Tibial artery (tissue), 4 donors: Measurements from ENCODE around the gene ITGAD.
A peak's percentile ranks its signal among the peaks of the same experiment; 100 is the strongest.
"Not testable (repeated sequence)": the region's sequence is repeated elsewhere in the genome, so short reads cannot be mapped to it uniquely, and the experiment has no call there.

Experiments
- DNase-seq, 2 donors: peaks; one replicate each; pipeline ENCODE4 v3.0.0-alpha.2; 2019
- H3K27ac ChIP-seq, 2 donors: fragments of 200-600 bp; sonication (generic) in 1 of 2; 1 replicate in 1 of 2; 2 replicates in 1 of 2; pipeline ENCODE4 v1.5.1; 2018 to 2019; ENCODE audit warnings: mild to moderate bottlenecking in 1 of 2
- H3K27me3 ChIP-seq, 2 donors: fragments of 200-600 bp; sonication (generic) in 1 of 2; one replicate each; pipeline versions ENCODE4 v1.5.1 to v1.6.0; 2016 to 2019
- H3K36me3 ChIP-seq, 3 donors: fragments of 200-600 bp; sonication (generic) in 2 of 3; one replicate each; pipeline ENCODE4 v1.5.1; 2016 to 2019; ENCODE audit warnings: mild to moderate bottlenecking in 2 of 3
- H3K4me1 ChIP-seq, 4 donors: fragments of 200-600 bp; sonication (generic) in 2 of 4; 1 replicate in 3 of 4; 2 replicates in 1 of 4; pipeline ENCODE4 v1.5.1; 2016 to 2019
- H3K4me3 ChIP-seq, 2 donors: fragments of 200-600 bp; sonication (generic) in 1 of 2; 1 replicate in 1 of 2; 2 replicates in 1 of 2; pipeline ENCODE4 v1.5.1; 2018 to 2019; ENCODE audit warnings: mild to moderate bottlenecking in 2 of 2
- H3K9me3 ChIP-seq, 3 donors: fragments of 200-600 bp; sonication (generic) in 1 of 3; one replicate each; pipeline ENCODE4 v1.5.1; 2016 to 2019
- CTCF ChIP-seq, 2 experiments: fragments of 200-600 bp in 1 of 2; fragments of 450-650 bp in 1 of 2; IDR thresholded peaks; one replicate each; pipeline ENCODE4 v1.5.1; 2017 to 2019; ENCODE audit warnings: antibody characterized with exemption in 2 of 2, mild to moderate bottlenecking in 1 of 2, moderate library complexity in 1 of 2
- intact Hi-C: fragments of 100-400 bp; cut with DNase I; formaldehyde crosslinking; loops from one replicate; pipeline ENCODE4 v1.15.0; 2023; ENCODE audit warnings: low total_unique reads

Gene ITGAD

GRCh38 chr16:31435341-31436220 lies 42.4 kb downstream of the ITGAD start:
- Histone ChIP-seq H3K27ac (no peak overlapping the region), H3K27me3 (no peaks in the 10 kb centered on the region), H3K4me3 (no peak overlapping the region), H3K36me3 (peaks cover 0 to 14% (median 0%) of the 10 kb centered on the region in 3 donors), H3K9me3 (no peaks in the 10 kb centered on the region), H3K4me1 (no peaks in the 10 kb centered on the region)
- peak in 1 of 2 donors; percentile 66 for DNase-seq
- intact Hi-C loops: no loop called here
- no peak for TF ChIP-seq CTCF (IDR thresholded peaks at IDR 0.05)

GRCh38 chr16:31436221-31437045 lies 43.3 kb downstream of the ITGAD start:
- intact Hi-C loops: no loop called here
- DNase-seq: peak in 1 of 2 donors; percentile 57

GRCh38 chr16:31438414-31438813 lies 45.3 kb downstream of the ITGAD start:
- no peaks in the 10 kb centered on the region for H3K27me3 ChIP-seq
- no peaks in the 10 kb centered on the region for H3K9me3 ChIP-seq
- TF ChIP-seq CTCF (IDR thresholded peaks at IDR 0.05): no peak
- no peak overlapping the region for H3K4me3 ChIP-seq
- no peak for DNase-seq
- intact Hi-C loops: no loop called here
- peaks cover 0 to 14% (median 0%) of the 10 kb centered on the region in 3 donors for H3K36me3 ChIP-seq
- H3K4me1 ChIP-seq: peaks cover 0 to 11% (median 3%) of the 10 kb centered on the region in 4 donors
- no peak overlapping the region for H3K27ac ChIP-seq

More at GRCh38 chr16:31436221-31437045, 43.3 kb downstream of the ITGAD start:
- Histone ChIP-seq H3K36me3 (peaks cover 0 to 14% (median 0%) of the 10 kb centered on the region in 3 donors), H3K4me1 (no peaks in the 10 kb centered on the region), H3K4me3 (no peak overlapping the region), H3K27me3 (no peaks in the 10 kb centered on the region), H3K27ac (no peak overlapping the region), H3K9me3 (no peaks in the 10 kb centered on the region)
- no peak for TF ChIP-seq CTCF (IDR thresholded peaks at IDR 0.05)

GRCh38 chr16:31439023-31439422 lies 45.9 kb downstream of the ITGAD start:
- peaks cover 0 to 14% (median 0%) of the 10 kb centered on the region in 3 donors for H3K36me3 ChIP-seq
- H3K4me1 ChIP-seq: peaks cover 0 to 11% (median 3%) of the 10 kb centered on the region in 4 donors
- DNase-seq, H3K9me3 ChIP-seq, H3K4me3 ChIP-seq, intact Hi-C loops, H3K27ac ChIP-seq, H3K27me3 ChIP-seq: not testable (repeated sequence)

- H3K9me3 ChIP-seq: no peaks in the 10 kb centered on the region
- peaks cover 0 to 14% (median 0%) of the 10 kb centered on the region in 3 donors for H3K36me3 ChIP-seq
- intact Hi-C loops: no loop called here
- peaks cover 0 to 11% (median 3%) of the 10 kb centered on the region in 4 donors for H3K4me1 ChIP-seq
- H3K27ac ChIP-seq: no peak overlapping the region
- no peak overlapping the region for H3K4me3 ChIP-seq
- TF ChIP-seq CTCF (IDR thresholded peaks at IDR 0.05): no peak
- DNase-seq: peak in 1 of 2 donors; percentile 12
- no peaks in the 10 kb centered on the region for H3K27me3 ChIP-seq
Observed at GRCh38 chr16:31439519-31439918, 46.4 kb downstream of the ITGAD start.
